Measurements from ENCODE around the gene PON2.

The PON2 gene

GRCh38 chr7:95424716-95425115, 10.1 kb downstream of the PON2 start:
- H3K27me3 ChIP-seq (replicated peaks; ENCODE audit: control insufficient read depth, insufficient read depth, low read length): no peaks in the 10 kb centered on the region
- H3K36me3 ChIP-seq (ENCODE audit: control insufficient read depth, insufficient read depth, low read length, severe bottlenecking): no peaks in the 10 kb centered on the region
- DNase-seq (ENCODE audit: low read depth): no peak
- peaks cover 12% of the 10 kb centered on the region for H3K4me1 ChIP-seq (ENCODE audit: control insufficient read depth, insufficient read depth, low read length)
- H3K9ac ChIP-seq (ENCODE audit: low read length): no peak overlapping the region
- no peaks in the 10 kb centered on the region for H3K9me3 ChIP-seq (ENCODE audit: control insufficient read depth, low read length)
- H3K4me3 ChIP-seq (ENCODE audit: low read length): no peak overlapping the region

- H3K27me3 ChIP-seq (replicated peaks; ENCODE audit: control insufficient read depth, insufficient read depth, low read length): no peaks in the 10 kb centered on the region
- no peaks in the 10 kb centered on the region for H3K9me3 ChIP-seq (ENCODE audit: control insufficient read depth, low read length)
- H3K9ac ChIP-seq (ENCODE audit: low read length): no peak overlapping the region
- peak; percentile 25 for DNase-seq (ENCODE audit: low read depth)
- no peak overlapping the region for H3K4me3 ChIP-seq (ENCODE audit: low read length)
- H3K36me3 ChIP-seq (ENCODE audit: control insufficient read depth, insufficient read depth, low read length, severe bottlenecking): no peaks in the 10 kb centered on the region
- H3K4me1 ChIP-seq (ENCODE audit: control insufficient read depth, insufficient read depth, low read length): peaks cover 12% of the 10 kb centered on the region
Measured at GRCh38 chr7:95421847-95422444, 12.9 kb downstream of the PON2 start.

- Histone ChIP-seq H3K36me3 (ENCODE audit: control insufficient read depth, insufficient read depth, low read length, severe bottlenecking) (no peaks in the 10 kb centered on the region), H3K4me3 (ENCODE audit: low read length) (no peak overlapping the region), H3K4me1 (ENCODE audit: control insufficient read depth, insufficient read depth, low read length) (peaks cover 12% of the 10 kb centered on the region), H3K9me3 (ENCODE audit: control insufficient read depth, low read length) (no peaks in the 10 kb centered on the region), H3K9ac (ENCODE audit: low read length) (no peak overlapping the region), H3K27me3 (replicated peaks; ENCODE audit: control insufficient read depth, insufficient read depth, low read length) (no peaks in the 10 kb centered on the region)
- peak; percentile 66 for DNase-seq (ENCODE audit: low read depth)
Measured at GRCh38 chr7:95421000-95421846, 13.6 kb downstream of the PON2 start.

GRCh38 chr7:95412075-95412474, 22.8 kb downstream of the PON2 start:
- peaks cover 57% of the 10 kb centered on the region for H3K36me3 ChIP-seq (ENCODE audit: control insufficient read depth, insufficient read depth, low read length, severe bottlenecking)
- no peak overlapping the region for H3K9ac ChIP-seq (ENCODE audit: low read length)
- no peaks in the 10 kb centered on the region for H3K9me3 ChIP-seq (ENCODE audit: control insufficient read depth, low read length)

GRCh38 chr7:95411666-95412065, 23.2 kb downstream of the PON2 start:
- no peak for DNase-seq (ENCODE audit: low read depth)
- Histone ChIP-seq H3K9me3 (ENCODE audit: control insufficient read depth, low read length) (no peaks in the 10 kb centered on the region), H3K27me3 (replicated peaks; ENCODE audit: control insufficient read depth, insufficient read depth, low read length) (no peaks in the 10 kb centered on the region), H3K9ac (ENCODE audit: low read length) (no peak overlapping the region), H3K4me3 (ENCODE audit: low read length) (no peak overlapping the region), H3K36me3 (ENCODE audit: control insufficient read depth, insufficient read depth, low read length, severe bottlenecking) (peaks cover 61% of the 10 kb centered on the region), H3K4me1 (ENCODE audit: control insufficient read depth, insufficient read depth, low read length) (no peaks in the 10 kb centered on the region)

More at GRCh38 chr7:95412075-95412474, 22.8 kb downstream of the PON2 start:
- Histone ChIP-seq H3K4me3 (ENCODE audit: low read length) (no peak overlapping the region), H3K27me3 (replicated peaks; ENCODE audit: control insufficient read depth, insufficient read depth, low read length) (no peaks in the 10 kb centered on the region), H3K4me1 (ENCODE audit: control insufficient read depth, insufficient read depth, low read length) (no peaks in the 10 kb centered on the region)
- DNase-seq (ENCODE audit: low read depth): no peak

- no peak overlapping the region for H3K4me3 ChIP-seq (ENCODE audit: low read length)
- no peaks in the 10 kb centered on the region for H3K27me3 ChIP-seq (replicated peaks; ENCODE audit: control insufficient read depth, insufficient read depth, low read length)
- H3K9me3 ChIP-seq (ENCODE audit: control insufficient read depth, low read length): no peaks in the 10 kb centered on the region
- no peak for DNase-seq (ENCODE audit: low read depth)
- H3K4me1 ChIP-seq (ENCODE audit: control insufficient read depth, insufficient read depth, low read length): no peaks in the 10 kb centered on the region
- no peak overlapping the region for H3K9ac ChIP-seq (ENCODE audit: low read length)
- H3K36me3 ChIP-seq (ENCODE audit: control insufficient read depth, insufficient read depth, low read length, severe bottlenecking): peaks cover 67% of the 10 kb centered on the region
Measured at GRCh38 chr7:95411036-95411435, 23.8 kb downstream of the PON2 start.

GRCh38 chr7:95407751-95408150, 27.1 kb downstream of the PON2 start:
- no peaks in the 10 kb centered on the region for H3K9me3 ChIP-seq (ENCODE audit: control insufficient read depth, low read length)
- H3K36me3 ChIP-seq (ENCODE audit: control insufficient read depth, insufficient read depth, low read length, severe bottlenecking): peaks cover 65% of the 10 kb centered on the region
- no peaks in the 10 kb centered on the region for H3K27me3 ChIP-seq (replicated peaks; ENCODE audit: control insufficient read depth, insufficient read depth, low read length)
- no peak overlapping the region for H3K4me3 ChIP-seq (ENCODE audit: low read length)
- H3K9ac ChIP-seq (ENCODE audit: low read length): no peak overlapping the region
- H3K4me1 ChIP-seq (ENCODE audit: control insufficient read depth, insufficient read depth, low read length): peaks cover 7% of the 10 kb centered on the region
- no peak for DNase-seq (ENCODE audit: low read depth)

- Histone ChIP-seq H3K9me3 (ENCODE audit: control insufficient read depth, low read length) (no peaks in the 10 kb centered on the region), H3K9ac (ENCODE audit: low read length) (no peak overlapping the region), H3K4me3 (ENCODE audit: low read length) (no peak overlapping the region), H3K36me3 (ENCODE audit: control insufficient read depth, insufficient read depth, low read length, severe bottlenecking) (peaks cover 46% of the 10 kb centered on the region), H3K27me3 (replicated peaks; ENCODE audit: control insufficient read depth, insufficient read depth, low read length) (no peaks in the 10 kb centered on the region), H3K4me1 (ENCODE audit: control insufficient read depth, insufficient read depth, low read length) (peaks cover 7% of the 10 kb centered on the region)
- no peak for DNase-seq (ENCODE audit: low read depth)
Measured at GRCh38 chr7:95405800-95406199, 29.0 kb downstream of the PON2 start.

GRCh38 chr7:95405208-95405607, 29.6 kb downstream of the PON2 start:
- H3K4me3 ChIP-seq (ENCODE audit: low read length): no peak overlapping the region
- DNase-seq (ENCODE audit: low read depth): no peak

GRCh38 chr7:95404316-95404865, 30.4 kb downstream of the PON2 start:
- DNase-seq (ENCODE audit: low read depth): no peak
- H3K9me3 ChIP-seq (ENCODE audit: control insufficient read depth, low read length): no peaks in the 10 kb centered on the region
- no peaks in the 10 kb centered on the region for H3K27me3 ChIP-seq (replicated peaks; ENCODE audit: control insufficient read depth, insufficient read depth, low read length)
- peaks cover 36% of the 10 kb centered on the region for H3K36me3 ChIP-seq (ENCODE audit: control insufficient read depth, insufficient read depth, low read length, severe bottlenecking)
- H3K4me1 ChIP-seq (ENCODE audit: control insufficient read depth, insufficient read depth, low read length): peaks cover 7% of the 10 kb centered on the region
- no peak overlapping the region for H3K4me3 ChIP-seq (ENCODE audit: low read length)
- H3K9ac ChIP-seq (ENCODE audit: low read length): no peak overlapping the region

More at GRCh38 chr7:95405208-95405607, 29.6 kb downstream of the PON2 start:
- H3K9me3 ChIP-seq (ENCODE audit: control insufficient read depth, low read length): no peaks in the 10 kb centered on the region
- H3K4me1 ChIP-seq (ENCODE audit: control insufficient read depth, insufficient read depth, low read length): peaks cover 7% of the 10 kb centered on the region
- H3K27me3 ChIP-seq (replicated peaks; ENCODE audit: control insufficient read depth, insufficient read depth, low read length): no peaks in the 10 kb centered on the region
- H3K36me3 ChIP-seq (ENCODE audit: control insufficient read depth, insufficient read depth, low read length, severe bottlenecking): peaks cover 42% of the 10 kb centered on the region
- no peak overlapping the region for H3K9ac ChIP-seq (ENCODE audit: low read length)

- Histone ChIP-seq H3K4me3 (ENCODE audit: low read length) (no peak overlapping the region), H3K9me3 (ENCODE audit: control insufficient read depth, low read length) (no peaks in the 10 kb centered on the region), H3K27me3 (replicated peaks; ENCODE audit: control insufficient read depth, insufficient read depth, low read length) (peaks cover 7% of the 10 kb centered on the region), H3K9ac (ENCODE audit: low read length) (no peak overlapping the region), H3K4me1 (ENCODE audit: control insufficient read depth, insufficient read depth, low read length) (no peaks in the 10 kb centered on the region), H3K36me3 (ENCODE audit: control insufficient read depth, insufficient read depth, low read length, severe bottlenecking) (no peaks in the 10 kb centered on the region)
- no peak for DNase-seq (ENCODE audit: low read depth)
Measured at GRCh38 chr7:95398155-95398940, 36.5 kb downstream of the PON2 start.
